PFSK-1 (cell line): ENCODE results near the gene KIF5C.

Experiments
- POLR2AphosphoS5 ChIP-seq: IDR thresholded peaks from 2 replicates; pipeline ENCODE4 v1.6.1; 2012; ENCODE audit warnings: low read depth, mild to moderate bottlenecking, control low read depth, low read length, moderate library complexity
- REST ChIP-seq, 2 experiments: IDR thresholded peaks; 2 replicates each; pipeline versions ENCODE4 v1.6.1 to v1.8.0; 2011 to 2012; ENCODE audit warnings: low read depth in 2 of 2, low read length in 2 of 2, control low read depth in 1 of 2, inconsistent platforms in 1 of 2, mild to moderate bottlenecking in 1 of 2, moderate library complexity in 1 of 2; ENCODE audit not compliant: insufficient read depth in 1 of 2
- TAF1 ChIP-seq: IDR thresholded peaks from 2 replicates; pipeline ENCODE4 v1.6.1; 2012; ENCODE audit warnings: low read length, control low read depth, borderline replicate concordance; ENCODE audit not compliant: insufficient read depth

DNA sequence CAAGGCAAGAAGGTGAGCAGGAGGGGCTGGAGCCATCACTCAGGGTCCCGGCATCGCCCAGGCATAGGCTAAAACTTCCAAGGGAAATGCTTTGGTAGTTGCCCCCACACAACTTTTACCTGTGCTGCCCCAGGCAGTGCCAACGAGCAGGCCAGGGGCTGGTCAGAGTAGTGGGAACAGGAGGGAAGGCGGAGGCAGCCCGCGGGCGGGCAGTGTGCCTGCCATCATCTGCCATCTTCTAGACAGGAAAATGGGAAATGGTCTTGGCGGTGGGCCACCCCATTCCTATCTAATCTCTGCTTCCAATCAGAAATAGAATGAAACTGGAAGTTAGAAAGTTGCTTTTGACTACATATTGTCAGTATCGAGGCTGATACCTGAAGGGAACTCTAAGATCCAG, 137.5 kb downstream of the KIF5C start:
- TF ChIP-seq TAF1 (no peak), POLR2AphosphoS5 (no peak), REST (IDR thresholded peaks at IDR 0.05; ENCODE audit: insufficient read depth in 1 of 2, low read depth in 2 of 2, low read length in 2 of 2) (no peak)
